SH-SY5Y (cell line): ENCODE results near the gene ATP13A1.

Experiments used
- GATA2 ChIP-seq: IDR thresholded peaks from 2 replicates; pipeline ENCODE4 v1.6.1; 2011; ENCODE audit warnings: mild to moderate bottlenecking, low read depth, low read length
- GATA3 ChIP-seq: IDR thresholded peaks from 2 replicates; pipeline ENCODE4 v1.6.1; 2011; ENCODE audit warnings: low read depth, mild to moderate bottlenecking, low read length, moderate library complexity

ATP13A1 gene

GRCh38 chr19:19663256-19664120 is at the start of gene ATP13A1:
ATP13A1 (minus strand) TSS chr19:19663676; CDS start chr19:19663666, 10 bp downstream.
- TF ChIP-seq GATA2 (no peak), GATA3 (no peak)

- TF ChIP-seq GATA2 (no peak), GATA3 (no peak)
Observed at GRCh38 chr19:19711934-19712828, 48.7 kb upstream of the ATP13A1 start.

GRCh38 chr19:19711306-19711933 is 47.9 kb upstream of the ATP13A1 start:
- TF ChIP-seq GATA2 (no peak), GATA3 (no peak)

- TF ChIP-seq GATA2: no peak
- no peak for TF ChIP-seq GATA3
Observed at GRCh38 chr19:19710506-19710905, 47.0 kb upstream of the ATP13A1 start.

- TF ChIP-seq GATA3 (no peak), GATA2 (no peak)
Observed at GRCh38 chr19:19704836-19705235, 41.4 kb upstream of the ATP13A1 start.

- TF ChIP-seq GATA3: no peak
- TF ChIP-seq GATA2: no peak
Observed at GRCh38 chr19:19697589-19697988, 34.1 kb upstream of the ATP13A1 start.

GRCh38 chr19:19696386-19696785 is 32.9 kb upstream of the ATP13A1 start:
- TF ChIP-seq GATA2 (no peak), GATA3 (no peak)

GRCh38 chr19:19691683-19692082 is 28.2 kb upstream of the ATP13A1 start:
- no peak for TF ChIP-seq GATA2
- TF ChIP-seq GATA3: no peak

GRCh38 chr19:19687090-19687489 is 23.6 kb upstream of the ATP13A1 start:
- TF ChIP-seq GATA3 (no peak), GATA2 (no peak)

GRCh38 chr19:19686580-19686979 is 23.1 kb upstream of the ATP13A1 start:
- TF ChIP-seq GATA3 (no peak), GATA2 (no peak)

- TF ChIP-seq GATA2 (no peak), GATA3 (no peak)
Observed at GRCh38 chr19:19679176-19680073, 15.9 kb upstream of the ATP13A1 start.

- TF ChIP-seq GATA2: no peak
- no peak for TF ChIP-seq GATA3
Observed at GRCh38 chr19:19677579-19677978, 14.1 kb upstream of the ATP13A1 start.

GRCh38 chr19:19674315-19674714 is 10.8 kb upstream of the ATP13A1 start:
- no peak for TF ChIP-seq GATA3
- TF ChIP-seq GATA2: no peak

GRCh38 chr19:19672816-19673215 is 9.3 kb upstream of the ATP13A1 start:
- no peak for TF ChIP-seq GATA2
- no peak for TF ChIP-seq GATA3

GRCh38 chr19:19670070-19670551 is 6.6 kb upstream of the ATP13A1 start:
- TF ChIP-seq GATA2: no peak
- no peak for TF ChIP-seq GATA3
